GM21360 (cell line): ENCODE results near the gene ZBTB8A.
"Not testable (repeated sequence)": the region's sequence is repeated elsewhere in the genome, so short reads cannot be mapped to it uniquely, and the experiment has no call there.

Experiments
- ATAC-seq: cut with Tn5 transposase; IDR thresholded peaks from one replicate; pipeline ENCODE4 v1.9.1; 2021; ENCODE audit warnings: mild to moderate bottlenecking, moderate library complexity; ENCODE audit not compliant: unreplicated experiment

Gene ZBTB8A

DNA sequence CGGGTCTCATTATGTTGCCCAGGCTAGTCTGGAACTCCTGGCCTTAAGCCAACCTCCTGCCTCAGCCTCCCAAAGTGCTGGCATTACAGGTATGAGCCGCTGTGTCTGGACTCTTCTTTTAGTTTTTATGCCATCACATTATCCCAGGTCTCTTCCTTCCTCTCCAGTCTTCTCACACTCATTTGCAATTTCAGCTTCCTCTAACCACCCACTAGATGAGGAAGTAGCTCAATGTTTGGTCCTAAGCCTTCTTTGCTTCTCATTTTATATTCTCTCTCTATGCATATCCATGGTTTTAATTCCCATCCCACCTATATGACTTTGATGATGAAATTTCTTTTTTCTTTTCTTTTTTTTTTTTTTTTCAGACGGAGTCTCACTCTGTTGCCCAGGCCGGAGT, 3.1 kb upstream of the ZBTB8A start:
- no peak for ATAC-seq

DNA sequence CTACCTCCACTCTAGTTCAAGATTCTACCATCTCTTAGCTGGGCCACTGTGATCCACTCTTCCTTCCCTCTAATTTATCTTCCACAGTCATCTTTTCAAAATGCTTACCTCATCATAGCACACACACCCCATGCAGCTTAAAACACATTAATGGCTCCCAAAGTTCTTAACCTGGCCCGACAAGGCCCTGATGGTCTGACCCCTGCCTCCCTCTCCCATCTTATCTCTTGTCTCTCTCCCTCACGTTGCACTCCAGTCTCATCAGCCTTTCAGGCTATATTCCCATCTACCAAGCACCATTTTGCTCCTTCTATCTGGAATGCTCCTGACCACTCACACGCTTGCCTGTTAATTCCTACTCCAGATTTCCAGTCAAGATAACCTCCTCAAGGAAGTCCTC, 2.5 kb upstream of the ZBTB8A start:
- no peak for ATAC-seq

DNA sequence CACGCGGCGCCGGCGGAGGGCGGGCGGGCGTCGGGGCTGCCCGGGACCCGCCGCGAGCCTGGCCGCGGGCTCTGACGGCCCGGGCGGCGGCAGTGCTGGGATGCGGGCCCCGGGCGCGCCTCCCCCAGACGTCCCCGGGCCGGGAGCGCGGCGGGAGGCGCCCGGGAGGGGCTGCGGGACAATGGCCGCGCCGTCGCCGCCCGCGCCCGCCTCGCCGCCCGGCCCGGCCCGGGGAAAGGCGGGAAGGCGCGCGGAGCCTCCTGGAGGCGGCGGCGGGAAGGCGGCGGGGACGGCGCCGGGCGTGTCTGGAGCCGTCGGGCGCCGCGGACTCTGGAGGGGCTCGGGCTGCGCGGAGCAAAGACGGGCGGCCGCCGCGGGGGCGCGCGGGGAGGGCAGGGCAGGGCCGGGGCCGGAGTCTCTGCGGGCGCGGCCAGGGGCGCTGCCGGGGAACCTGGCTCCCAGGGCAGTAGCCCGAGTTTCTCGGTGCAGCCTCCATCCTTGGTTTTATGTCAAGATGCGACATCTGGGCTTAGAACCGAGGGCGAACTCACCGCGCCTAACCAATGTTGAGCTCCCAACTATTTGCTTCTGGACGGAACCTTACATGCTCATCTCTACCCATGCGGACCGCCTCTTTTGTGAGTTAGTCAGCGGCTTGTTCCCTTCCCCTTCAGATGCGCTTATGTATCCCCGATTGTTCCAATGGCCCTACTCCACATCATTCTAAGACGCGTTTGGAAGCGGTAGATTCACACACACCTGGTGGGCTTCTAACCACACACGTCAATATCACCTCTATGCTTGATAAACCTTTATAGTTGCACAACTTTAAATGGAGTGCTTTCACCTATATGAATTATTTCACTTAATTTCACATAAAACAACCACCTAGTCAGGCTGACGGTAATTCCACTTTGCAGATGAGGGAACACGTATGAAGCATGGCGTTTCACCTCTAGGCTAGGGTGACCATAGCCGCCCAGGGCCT, 651 bp downstream of the ZBTB8A start:
- no peak for ATAC-seq

GRCh38 chr1:32540605-32541004, 1.4 kb downstream of the ZBTB8A start:
- no peak for ATAC-seq

- ATAC-seq: no peak
Measured at GRCh38 chr1:32541064-32541566, 1.9 kb downstream of the ZBTB8A start.

- no peak for ATAC-seq
Measured at GRCh38 chr1:32546611-32547010, 7.4 kb downstream of the ZBTB8A start.

- no peak for ATAC-seq
Measured at GRCh38 chr1:32549616-32550015, 10.4 kb downstream of the ZBTB8A start.

GRCh38 chr1:32554288-32554687, 15.1 kb downstream of the ZBTB8A start:
- ATAC-seq: no peak

DNA sequence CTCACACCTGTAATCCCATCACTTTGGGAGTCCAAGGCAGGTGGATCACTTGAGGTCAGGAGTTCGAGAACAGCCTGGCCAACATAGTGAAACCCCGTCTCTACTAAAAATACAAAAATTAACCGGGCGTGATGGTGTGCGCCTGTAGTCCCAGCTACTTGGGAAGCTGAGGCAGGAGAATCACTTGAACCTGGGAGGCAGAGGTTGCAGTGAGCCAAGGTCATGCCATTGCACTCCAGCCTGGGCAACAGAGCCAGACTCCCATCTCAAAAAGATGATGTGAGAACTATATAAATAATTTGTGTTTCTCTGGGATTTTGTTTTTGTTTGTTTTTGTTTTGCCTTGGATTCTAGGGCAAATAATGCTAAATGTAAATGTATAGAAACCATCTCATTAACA, 17.8 kb downstream of the ZBTB8A start:
- ATAC-seq: not testable (repeated sequence)

DNA sequence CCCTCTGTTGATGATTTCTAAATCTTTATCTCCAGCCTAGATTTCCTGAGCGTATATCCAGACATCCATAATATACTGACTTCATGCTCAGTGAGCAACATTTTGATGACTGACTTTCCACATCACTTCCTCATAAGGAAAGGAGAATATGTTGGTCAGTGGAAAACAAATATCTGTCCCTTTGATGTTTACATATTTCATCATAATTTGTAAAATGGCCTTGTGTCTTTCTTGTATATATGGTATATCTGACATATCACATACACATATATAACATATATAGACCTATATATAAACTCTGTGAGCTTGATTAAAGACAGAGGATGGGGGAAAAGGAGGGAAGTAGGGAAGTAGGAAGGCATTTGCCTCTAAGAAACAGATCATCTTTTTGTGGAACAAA, 18.6 kb downstream of the ZBTB8A start:
- ATAC-seq: no peak

DNA sequence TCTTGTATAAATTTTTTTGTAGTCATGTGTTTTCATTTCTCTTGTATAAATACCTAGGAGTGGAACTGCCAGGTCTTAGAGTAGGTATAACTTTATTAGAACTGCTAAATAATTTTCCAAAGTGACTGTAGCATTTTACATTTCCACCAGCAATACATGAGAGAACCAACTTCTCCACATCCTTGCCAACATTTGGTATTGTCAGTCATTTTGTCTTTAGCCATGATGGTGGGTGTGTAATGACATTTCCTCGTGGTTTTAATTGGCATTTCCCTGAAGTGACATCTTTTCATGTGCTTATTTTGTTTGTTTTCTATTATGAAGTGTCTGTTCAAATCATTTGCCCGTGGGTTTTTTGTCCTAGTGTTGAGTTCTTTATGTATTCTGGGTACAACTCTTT, 29.7 kb downstream of the ZBTB8A start:
- ATAC-seq: no peak

GRCh38 chr1:32580348-32581017, 41.3 kb downstream of the ZBTB8A start:
- no peak for ATAC-seq

GRCh38 chr1:32592943-32593342, 53.7 kb downstream of the ZBTB8A start:
- ATAC-seq: no peak

- no peak for ATAC-seq
Measured at GRCh38 chr1:32600034-32600433, 60.8 kb downstream of the ZBTB8A start.

DNA sequence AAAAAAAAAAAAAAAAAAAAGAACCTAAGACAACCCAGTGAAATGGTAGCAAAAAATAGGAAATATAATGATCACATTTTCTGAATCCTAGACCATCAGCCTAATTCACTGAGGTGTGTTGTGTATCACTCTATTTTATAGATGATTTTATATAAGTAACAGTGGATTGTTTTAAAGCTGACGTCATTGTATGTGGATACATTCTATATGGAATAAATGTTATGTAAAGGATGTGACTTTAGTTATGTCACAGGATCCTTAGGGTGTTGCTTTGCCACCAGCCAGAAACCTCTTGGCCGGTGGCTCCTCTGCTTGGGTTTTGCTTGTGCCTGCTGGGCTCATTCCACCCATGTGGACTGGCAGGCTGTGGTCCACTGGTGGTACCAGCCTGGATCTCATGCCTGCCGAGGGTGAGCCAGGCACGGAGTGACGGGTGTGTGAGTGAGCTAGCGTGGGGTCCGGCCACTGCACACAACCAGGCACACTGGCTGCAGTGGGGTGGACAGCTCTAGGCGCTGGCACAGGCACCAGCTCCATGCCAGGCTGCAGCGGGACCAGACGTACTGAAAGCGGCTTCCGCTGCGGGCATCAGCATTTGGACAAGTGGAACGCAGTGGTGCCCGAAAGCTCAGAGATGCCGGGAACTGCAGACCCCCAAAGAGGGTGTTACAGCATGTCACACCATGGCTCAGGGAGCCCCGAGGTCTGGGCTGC, 66.6 kb downstream of the ZBTB8A start:
- ATAC-seq: no peak

DNA sequence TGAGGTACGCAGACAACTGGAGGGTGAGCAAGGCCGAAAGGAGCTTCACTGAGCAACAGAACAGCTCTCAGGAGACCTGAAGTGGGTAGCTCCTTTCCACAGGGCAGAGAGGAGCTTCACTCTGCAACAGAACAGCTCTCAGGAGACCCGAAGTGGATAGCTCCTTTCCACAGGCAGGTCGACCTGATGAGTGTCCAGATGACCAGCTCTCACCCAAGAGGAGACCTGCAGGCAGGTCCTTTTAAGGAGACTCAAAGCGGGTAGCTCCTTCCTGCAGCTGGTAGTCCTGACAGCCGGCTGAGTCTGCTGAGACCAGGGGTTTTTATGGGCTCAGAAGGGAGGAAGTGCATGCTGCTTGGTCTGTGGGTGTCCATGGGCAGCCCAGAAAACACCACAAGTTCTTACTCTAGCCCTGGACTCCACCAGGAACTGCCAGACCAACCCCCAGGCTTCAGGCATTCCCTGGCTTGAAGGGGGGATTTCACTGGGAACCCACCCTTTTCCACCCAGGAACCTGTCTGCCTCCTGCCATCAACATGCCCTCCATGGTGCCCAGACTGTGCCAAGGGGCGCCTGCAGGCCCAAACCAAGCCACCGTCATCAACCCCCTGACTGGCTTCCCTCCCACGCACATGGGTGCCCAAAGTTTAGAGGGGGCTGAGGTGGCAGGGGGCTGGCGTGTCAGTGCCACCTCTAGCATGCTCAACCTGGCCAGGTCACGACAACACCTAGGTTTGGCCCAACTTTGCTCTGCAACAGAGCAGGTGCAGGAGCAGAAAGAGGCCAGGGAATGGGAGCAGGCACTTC, 67.5 kb downstream of the ZBTB8A start:
- no peak for ATAC-seq

DNA sequence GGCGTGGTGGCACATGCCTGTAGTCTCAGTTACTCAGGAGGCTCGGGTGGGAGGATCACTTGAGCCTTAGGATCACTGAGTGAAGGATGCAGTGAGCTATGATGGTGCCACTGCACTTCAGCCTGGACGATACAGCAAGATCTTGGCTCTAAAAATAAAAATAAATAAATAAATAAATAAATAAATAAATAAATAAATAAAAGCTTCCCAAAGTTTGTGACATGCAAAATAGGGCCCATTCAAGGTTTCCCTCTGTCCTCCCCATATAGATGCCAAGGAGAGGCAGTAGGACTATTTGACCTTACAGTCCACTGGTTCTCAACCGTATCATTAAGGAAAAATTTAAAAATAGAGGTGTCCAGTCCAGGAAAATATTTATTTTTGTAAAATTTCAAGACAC, 70.0 kb downstream of the ZBTB8A start:
- no peak for ATAC-seq

GRCh38 chr1:32611859-32612188, 72.6 kb downstream of the ZBTB8A start:
- ATAC-seq: no peak

DNA sequence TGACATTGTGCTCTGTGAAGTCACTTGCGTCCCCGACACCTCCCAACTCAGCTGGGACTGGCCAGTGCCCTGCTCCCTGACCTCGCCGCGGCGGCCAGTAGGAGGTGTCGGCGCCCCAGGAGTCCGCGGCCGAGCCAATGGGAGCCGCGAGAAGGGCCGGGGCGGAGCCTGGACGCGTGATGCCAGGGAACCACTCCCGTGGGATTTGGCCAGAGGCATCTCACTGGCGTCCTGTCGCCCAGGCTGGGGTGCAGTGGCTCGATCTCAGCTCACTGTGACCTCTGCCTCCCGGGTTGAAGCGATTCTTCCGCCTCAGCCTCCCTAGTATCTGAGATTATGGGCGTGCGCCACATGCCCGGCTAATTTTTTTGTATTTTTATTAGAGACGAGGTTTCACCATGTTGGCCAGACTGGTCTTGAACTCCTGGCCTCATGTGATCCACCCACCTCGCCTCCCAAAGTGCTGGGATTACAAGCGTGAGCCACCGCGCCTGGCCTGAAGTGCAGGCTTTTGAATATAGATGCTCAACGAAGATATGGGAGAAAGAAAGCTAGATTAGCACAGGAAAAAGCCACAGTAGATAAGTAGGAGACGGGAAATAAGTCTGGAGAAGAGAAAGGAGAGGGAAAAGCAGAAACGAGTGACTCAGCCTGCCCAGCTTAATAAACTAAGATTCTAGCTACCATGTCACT, 73.1 kb downstream of the ZBTB8A start:
- no peak for ATAC-seq

GRCh38 chr1:32613472-32613871, 74.2 kb downstream of the ZBTB8A start:
- no peak for ATAC-seq
